ENCODE data around the gene WDR41.

GRCh38 chr5:77448831-77449230 lies 43.3 kb downstream of the WDR41 start:
- no peak for TF ChIP-seq CTCF (IDR thresholded peaks at IDR 0.05)
- no peak for TF ChIP-seq NR1H2 (CRISPR knock-in tag; IDR thresholded peaks at IDR 0.05)
- no peak for TF ChIP-seq NR2C2 (CRISPR knock-in tag; IDR thresholded peaks at IDR 0.05)
- TF ChIP-seq AR (CRISPR knock-in tag; IDR thresholded peaks at IDR 0.05): no peak
- no peak for TF ChIP-seq TP53 (CRISPR knock-in tag; IDR thresholded peaks at IDR 0.05)
- TF ChIP-seq PRDM15 (CRISPR knock-in tag; IDR thresholded peaks at IDR 0.05): no peak
- no peak for TF ChIP-seq TCF7 (CRISPR knock-in tag; IDR thresholded peaks at IDR 0.05; ENCODE audit: low read depth)
- no peak for TF ChIP-seq ARID4B (CRISPR knock-in tag; IDR thresholded peaks at IDR 0.05; ENCODE audit: borderline replicate concordance)
- TF ChIP-seq CREM (CRISPR knock-in tag; IDR thresholded peaks at IDR 0.05): no peak
- no peak for TF ChIP-seq ZNF232 (CRISPR knock-in tag; IDR thresholded peaks at IDR 0.05)
- TF ChIP-seq USF2 (CRISPR knock-in tag; IDR thresholded peaks at IDR 0.05): no peak
- no peak for TF ChIP-seq NFYB (CRISPR knock-in tag; conservative IDR thresholded peaks at IDR 0.05; ENCODE audit: low read depth)
- TF ChIP-seq PREB (CRISPR knock-in tag; IDR thresholded peaks at IDR 0.05; ENCODE audit: borderline replicate concordance): no peak
- TF ChIP-seq TEAD4 (CRISPR knock-in tag; IDR thresholded peaks at IDR 0.05): no peak
